NCI-H146 treated with DMSO at 0.1 percent for 48 hours (cell line): ENCODE results near the gene MAP7.
A peak's percentile ranks its signal among the peaks of the same experiment; 100 is the strongest.
"Not testable (repeated sequence)": the region's sequence is repeated elsewhere in the genome, so short reads cannot be mapped to it uniquely, and the experiment has no call there.

Source experiments
- DNase-seq: peaks from one replicate; lab custom pipeline; 2025; ENCODE audit not compliant: unreplicated experiment; lab: John Stamatoyannopoulos, UW

The MAP7 gene

DNA sequence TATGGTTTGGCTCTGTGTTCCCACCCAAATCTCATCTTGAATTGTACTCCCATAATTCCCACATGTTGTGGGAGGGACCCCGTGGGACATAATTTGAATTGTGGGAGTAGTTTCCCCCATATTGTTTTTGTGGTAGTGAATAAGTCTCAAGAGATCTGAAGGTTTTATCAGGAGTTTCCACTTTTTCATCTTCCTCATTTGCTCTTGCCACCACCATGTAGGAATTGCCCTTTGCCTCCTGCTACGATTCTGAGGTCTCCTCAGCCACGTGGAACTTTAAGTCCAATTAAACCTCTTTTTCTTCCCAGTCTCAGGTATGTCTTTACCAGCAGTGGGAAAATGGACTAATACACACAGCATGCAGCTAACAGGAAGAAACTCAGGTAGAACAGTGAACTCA lies 151.8 kb downstream of the MAP7 start:
- no peak for DNase-seq

DNA sequence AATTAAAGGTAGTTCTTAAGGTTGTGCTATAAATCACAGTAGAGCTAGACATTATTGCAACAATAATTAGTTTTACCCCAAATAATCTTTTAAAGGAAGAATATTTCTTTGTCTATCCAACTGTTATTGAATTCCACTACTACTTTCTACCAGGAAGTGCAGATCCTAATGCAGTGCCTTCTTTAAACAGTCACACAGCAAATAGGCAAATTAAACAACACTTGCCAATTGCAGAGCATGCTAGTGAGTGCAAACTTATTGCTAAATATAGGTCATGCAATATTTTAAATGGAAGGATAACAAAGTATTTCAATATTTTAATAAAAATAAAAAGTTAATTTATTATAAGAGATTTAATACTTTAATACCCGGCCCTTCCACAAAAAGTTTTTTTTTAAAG lies 153.3 kb downstream of the MAP7 start:
- no peak for DNase-seq

- not testable (repeated sequence) for DNase-seq
These were observed 159.3 kb downstream of the MAP7 start for GRCh38 chr6:136390959-136391358.

GRCh38 chr6:136387316-136387715 lies 162.9 kb downstream of the MAP7 start:
- DNase-seq, result no peak

GRCh38 chr6:136383268-136383937 lies 166.8 kb downstream of the MAP7 start:
- DNase-seq, result no peak

- DNase-seq, result no peak
These were observed 167.5 kb downstream of the MAP7 start for GRCh38 chr6:136382676-136383252.

- no peak for DNase-seq
These were observed 171.3 kb downstream of the MAP7 start for GRCh38 chr6:136378888-136379287.

- DNase-seq, result not testable (repeated sequence)
These were observed 174.4 kb downstream of the MAP7 start for GRCh38 chr6:136375836-136376235.

DNA sequence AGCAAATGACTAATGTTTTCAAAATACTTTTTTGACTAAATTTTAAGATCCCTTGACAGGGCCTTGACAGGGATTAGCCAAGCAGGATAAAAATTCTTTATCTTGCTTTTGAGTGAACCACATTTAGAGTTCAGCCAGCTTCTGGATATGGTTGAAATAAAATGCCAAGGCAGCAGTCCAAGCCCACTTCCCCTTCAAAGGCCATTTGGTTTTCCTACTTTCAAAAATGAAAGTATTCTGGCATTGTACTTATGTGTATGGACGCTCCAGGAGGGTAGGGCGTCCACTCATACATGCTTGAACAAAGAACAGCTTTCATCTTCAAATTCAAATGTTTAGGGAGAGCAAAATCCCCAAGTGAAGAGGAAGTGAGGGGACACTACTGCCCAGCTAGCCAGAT lies 178.3 kb downstream of the MAP7 start:
- DNase-seq, result no peak

- no peak for DNase-seq
These were observed 179.1 kb downstream of the MAP7 start for GRCh38 chr6:136370988-136371728.

- no peak for DNase-seq
These were observed 184.4 kb downstream of the MAP7 start for GRCh38 chr6:136365776-136366354.

GRCh38 chr6:136362421-136363356 lies 187.5 kb downstream of the MAP7 start:
- no peak for DNase-seq

GRCh38 chr6:136361787-136362186 lies 188.4 kb downstream of the MAP7 start:
- no peak for DNase-seq

DNA sequence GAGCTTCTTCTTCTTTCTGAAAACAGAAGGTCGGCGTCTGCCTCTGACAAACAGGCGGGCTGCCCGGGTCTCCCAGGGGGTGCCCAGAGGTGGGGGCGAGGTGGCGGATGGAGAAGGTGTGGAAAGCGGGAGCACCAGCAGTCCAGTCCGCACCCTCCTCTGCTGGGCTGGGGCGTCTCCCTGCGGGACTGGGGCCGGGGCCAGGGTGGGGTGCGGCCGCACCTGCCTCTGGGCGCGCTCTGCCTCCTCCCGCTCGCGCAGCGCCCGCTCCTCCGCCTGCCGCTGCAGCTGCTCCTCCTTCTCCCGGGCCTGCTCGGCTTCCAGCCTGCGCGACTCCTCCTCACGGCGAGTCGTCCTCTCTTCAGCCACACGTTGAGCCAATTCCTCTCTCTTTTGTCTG lies 189.4 kb downstream of the MAP7 start:
- no peak for DNase-seq

DNA sequence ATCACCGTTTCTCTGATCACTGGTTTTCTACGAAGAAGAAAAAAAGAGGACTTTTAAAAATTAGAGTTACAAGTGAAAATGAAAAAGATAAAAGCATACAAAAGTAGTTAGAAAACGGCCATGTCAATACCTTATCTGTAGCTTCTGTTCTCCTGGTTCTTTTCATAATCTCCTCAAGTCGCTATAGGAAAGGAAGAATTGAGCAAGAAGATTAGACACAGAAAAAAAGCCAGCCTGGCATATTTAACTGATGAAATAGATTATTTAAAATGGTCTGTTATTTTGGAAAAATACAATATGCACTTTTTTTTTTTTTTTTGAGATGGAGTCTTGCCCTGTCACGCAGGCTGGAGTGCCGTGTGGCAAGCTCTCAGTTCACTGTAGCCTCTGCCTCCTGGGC lies 190.4 kb downstream of the MAP7 start:
- DNase-seq, result no peak

GRCh38 chr6:136351518-136352110 lies 198.6 kb downstream of the MAP7 start:
- DNase-seq, result peak; percentile 95

GRCh38 chr6:136350914-136351313 lies 199.3 kb downstream of the MAP7 start:
- no peak for DNase-seq

DNA sequence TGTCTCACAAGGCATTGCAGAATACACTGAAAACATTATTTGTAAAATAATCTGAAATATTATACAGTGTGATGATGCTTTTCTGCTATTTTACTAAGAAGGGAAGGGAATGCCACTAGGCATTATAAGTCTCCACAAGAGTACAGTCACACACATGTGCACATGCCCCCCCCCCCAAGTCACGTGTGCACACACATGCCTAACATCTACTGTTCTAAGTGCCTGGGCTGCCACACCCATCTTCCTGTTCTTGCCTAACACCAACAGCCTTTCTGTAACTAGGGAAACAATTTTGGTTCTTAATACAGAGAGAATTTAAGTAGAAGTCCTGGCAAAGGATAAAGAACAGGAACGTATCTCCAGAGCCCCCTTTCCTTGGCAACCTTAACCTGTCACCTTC lies 202.4 kb downstream of the MAP7 start:
- DNase-seq, result no peak

DNA sequence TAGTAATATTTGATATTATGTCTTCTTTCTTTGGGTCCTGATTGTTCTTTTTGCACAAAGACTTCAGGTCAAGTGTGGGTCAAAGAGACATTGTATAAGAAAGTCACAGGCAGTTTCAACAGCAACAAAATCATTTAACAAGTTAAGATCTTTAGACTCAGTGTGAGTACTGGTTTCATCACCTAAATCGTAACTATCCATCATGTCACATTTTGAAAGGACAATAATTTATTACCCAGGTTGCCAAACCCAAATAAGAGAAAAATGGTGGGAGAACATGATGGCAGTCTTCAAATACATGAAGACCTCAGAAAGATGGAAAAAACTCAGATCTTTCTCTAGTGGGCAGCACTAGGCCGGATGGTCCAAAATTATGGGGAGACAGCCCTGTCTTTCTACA lies 205.1 kb downstream of the MAP7 start:
- DNase-seq, result no peak

DNA sequence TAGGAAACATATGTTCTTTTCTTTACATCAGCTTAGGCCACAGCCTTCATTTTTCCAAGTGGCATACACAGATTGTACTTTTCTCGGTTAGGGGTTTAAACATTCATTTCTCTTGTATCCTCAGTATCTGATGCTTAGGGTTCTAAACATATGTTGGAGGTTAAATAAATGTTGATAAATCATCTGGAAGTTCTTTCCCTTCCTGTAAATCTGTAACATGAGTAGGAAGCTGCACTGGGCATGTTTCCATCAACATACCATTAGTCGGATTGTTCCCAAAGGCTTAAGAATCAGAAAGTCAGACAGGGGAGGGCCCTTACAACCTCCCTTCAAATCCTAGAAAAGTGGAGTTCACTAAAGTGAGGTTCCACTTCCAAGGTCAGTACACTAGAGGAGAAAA lies 205.8 kb downstream of the MAP7 start:
- DNase-seq, result no peak

- DNase-seq, result no peak
These were observed 206.5 kb downstream of the MAP7 start for GRCh38 chr6:136343700-136344099.
